ENCODE results near the gene LCMT2. TPM values are rescaled to one million over a fixed set of nuclear protein-coding genes. Genes with fewer than 3 reads are reported as not detected.

LCMT2 gene
- total and polyA plus RNA-seq, 2 of the 8 experiments (the other 6 are each of a cell fraction or from before 2014, with no cell fraction given) = 11.2 to 11.9 TPM

DNA sequence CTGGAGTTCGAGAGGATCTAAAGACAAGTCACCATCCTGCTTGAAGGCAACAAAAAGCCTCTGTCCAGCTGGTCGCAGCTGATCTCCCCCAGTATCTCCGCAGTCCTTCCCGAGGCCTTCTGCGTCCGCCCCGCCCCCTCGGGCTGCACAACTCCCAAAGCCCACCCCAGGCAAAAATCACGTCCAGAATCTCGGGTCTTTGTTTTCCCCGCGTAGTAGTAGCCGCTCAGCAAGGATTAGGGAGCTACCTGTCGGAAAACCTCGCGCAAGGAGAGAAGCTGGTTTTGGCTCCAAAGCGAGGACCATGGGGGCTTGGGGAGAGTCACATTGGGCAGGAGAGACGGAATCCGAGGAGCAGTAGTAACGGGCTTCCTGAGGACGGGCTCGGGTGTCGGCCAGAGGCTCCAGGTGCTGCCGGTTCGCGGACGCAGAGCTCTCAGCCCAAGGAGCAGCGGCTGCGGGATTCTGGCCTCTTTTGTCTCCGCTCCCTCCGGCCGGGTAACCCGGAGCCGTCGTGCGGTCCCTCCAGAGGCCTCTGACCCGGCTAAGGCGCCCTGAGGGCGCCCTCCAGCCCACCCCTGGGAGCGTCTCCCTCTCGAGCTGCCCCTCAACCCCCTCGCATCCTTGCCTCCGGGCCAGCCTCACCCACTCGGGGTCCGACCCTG, 40.1 kb upstream of the LCMT2 start (continued):
- TF ChIP-seq KDM5A (IDR thresholded peaks at IDR 0.05; ENCODE audit: low read length) = no peak
- TF ChIP-seq GTF2F1 (IDR thresholded peaks at IDR 0.05; ENCODE audit: borderline replicate concordance, low read depth, low read length) = no peak
- TF ChIP-seq SAP30 (IDR thresholded peaks at IDR 0.05; ENCODE audit: insufficient read depth, insufficient replicate concordance, low read length) = peak; percentile 95
- TF ChIP-seq, protein P1, sequence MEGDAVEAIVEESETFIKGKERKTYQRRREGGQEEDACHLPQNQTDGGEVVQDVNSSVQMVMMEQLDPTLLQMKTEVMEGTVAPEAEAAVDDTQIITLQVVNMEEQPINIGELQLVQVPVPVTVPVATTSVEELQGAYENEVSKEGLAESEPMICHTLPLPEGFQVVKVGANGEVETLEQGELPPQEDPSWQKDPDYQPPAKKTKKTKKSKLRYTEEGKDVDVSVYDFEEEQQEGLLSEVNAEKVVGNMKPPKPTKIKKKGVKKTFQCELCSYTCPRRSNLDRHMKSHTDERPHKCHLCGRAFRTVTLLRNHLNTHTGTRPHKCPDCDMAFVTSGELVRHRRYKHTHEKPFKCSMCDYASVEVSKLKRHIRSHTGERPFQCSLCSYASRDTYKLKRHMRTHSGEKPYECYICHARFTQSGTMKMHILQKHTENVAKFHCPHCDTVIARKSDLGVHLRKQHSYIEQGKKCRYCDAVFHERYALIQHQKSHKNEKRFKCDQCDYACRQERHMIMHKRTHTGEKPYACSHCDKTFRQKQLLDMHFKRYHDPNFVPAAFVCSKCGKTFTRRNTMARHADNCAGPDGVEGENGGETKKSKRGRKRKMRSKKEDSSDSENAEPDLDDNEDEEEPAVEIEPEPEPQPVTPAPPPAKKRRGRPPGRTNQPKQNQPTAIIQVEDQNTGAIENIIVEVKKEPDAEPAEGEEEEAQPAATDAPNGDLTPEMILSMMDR (IDR thresholded peaks at IDR 0.05; ENCODE audit: control extremely low read depth in 1 of 3, insufficient read depth in 1 of 3, low read depth in 1 of 3, low read length in 3 of 3) = no peak

All from H1 (cell line).